Heart left ventricle (tissue), 16 donors: ENCODE data around the gene RNU1-2. TPM values are rescaled to one million over a fixed set of nuclear protein-coding genes. Genes with fewer than 3 reads are reported as not detected.
"Not testable (repeated sequence)": the region's sequence is repeated elsewhere in the genome, so short reads cannot be mapped to it uniquely, and the experiment has no call there.

Experiments
- ATAC-seq, 4 donors: fragments of 200-7000 bp; cut with Tn5 transposase; one replicate each; pipeline ENCODE4 v1.9.1; 2020 to 2022; ENCODE audit warnings: moderate library complexity in 4 of 4, mild to moderate bottlenecking in 3 of 4, moderate number of reproducible peaks in 1 of 4
- DNase-seq, 5 donors: peaks; one replicate each; pipeline ENCODE4 v3.0.0-alpha.2; 2020
- H3K27ac ChIP-seq, 12 donors: fragments of 200-600 bp; sonication (generic) in 4 of 12; one replicate each; pipeline versions ENCODE4 v1.5.0 to v1.8.0; 2016 to 2022; ENCODE audit warnings: mild to moderate bottlenecking in 2 of 12
- H3K27me3 ChIP-seq, 9 donors: fragments of 200-600 bp; sonication (generic) in 2 of 9; one replicate each; pipeline versions ENCODE4 v1.5.1 to v1.8.0; 2016 to 2022; ENCODE audit warnings: mild to moderate bottlenecking in 3 of 9
- H3K36me3 ChIP-seq, 9 donors: fragments of 200-600 bp; sonication (generic) in 2 of 9; one replicate each; pipeline versions ENCODE4 v1.5.0 to v1.8.0; 2018 to 2022; ENCODE audit warnings: mild to moderate bottlenecking in 2 of 9
- H3K4me1 ChIP-seq, 12 donors: fragments of 200-600 bp; sonication (generic) in 4 of 12; one replicate each; pipeline versions ENCODE4 v1.5.0 to v1.8.0; 2016 to 2022; ENCODE audit warnings: mild to moderate bottlenecking in 3 of 12
- H3K4me3 ChIP-seq, 12 donors: fragments of 200-600 bp; sonication (generic) in 4 of 12; one replicate each; pipeline versions ENCODE4 v1.5.0 to v1.8.0; 2017 to 2022; ENCODE audit warnings: mild to moderate bottlenecking in 9 of 12, moderate library complexity in 4 of 12
- H3K9me3 ChIP-seq, 12 donors: fragments of 200-600 bp; sonication (generic) in 4 of 12; one replicate each; pipeline versions ENCODE4 v1.5.0 to v1.8.0; 2016 to 2022; ENCODE audit warnings: mild to moderate bottlenecking in 1 of 12
- POLR2A ChIP-seq, 2 donors: fragments of 450-650 bp; IDR thresholded peaks; one replicate each; pipeline ENCODE4 v1.6.1; 2017; ENCODE audit warnings: antibody characterized with exemption in 2 of 2, mild to moderate bottlenecking in 2 of 2, moderate library complexity in 2 of 2
- WGBS, 4 donors: extraction: QIAGEN DNeasy Blood & Tissue Kit in 2 of 4; methylation state at CpG; one replicate each; pipeline versions ENCODE4 v1.1.5 to v1.1.7; 2013 to 2018; 5-methylcytosine and 5-hydroxymethylcytosine counted together
- intact Hi-C, 10 donors: fragments of 100-400 bp; cut with DNase I; formaldehyde crosslinking; loops; one replicate each; pipeline versions ENCODE4 v1.11.1 to v1.14.2; 2022
- polyA plus RNA-seq, 2 donors: library from polyadenylated mRNA; stranded (reverse); fragments of 200-250 nt; gene quantifications; one replicate each; pipeline ENCODE4 v1.2.3, GENCODE V29; 2013
- total RNA-seq, 9 donors: library from RNA; depleted of rRNA in 2 of 9; stranded (reverse); fragments of >200 nt in 2 of 9; fragmentation: NEBNext Ultra II Directional in 3 of 9; extraction: Animal tissue kit (Norgen Biotek cat#: 25700) in 3 of 9; gene quantifications; one replicate each; pipeline versions ENCODE4 v1.1.0 to v1.2.4, GENCODE V29; 2016 to 2023
- TF ChIP-seq, protein P1 (sequence below), 12 donors: fragments of 200-600 bp; sonication (generic) in 4 of 12; IDR thresholded peaks; one replicate each; pipeline versions ENCODE4 v1.5.0 to v1.8.0; 2018 to 2022; ENCODE audit warnings: antibody characterized with exemption in 12 of 12, mild to moderate bottlenecking in 5 of 12
- donor health status: ischemic (EF 13 %, LVEDD 7.1; RV severe dilation, severe dysfunction).
- donor health status: healthy with polysubstance abuse.
- donor health status: DM: no; HTN: yes; CAD: no.
- donor health status: DM: no; HTN: no; CAD: no.
- donor health status: ischemic (EF 25% LVEDD 6.9; RV normal size, moderate dysfunction).
- donor health status: ischemic (EF 25% LVEDD 5.7; RV mildly dilated, moderate dysfunction).
- donor health status: healthy.
- donor health status: DM: yes; HTN: yes; CAD: no.
- donor health status: ischemic (EF 35%, LVEDD 5.7; RV mildly dilated, moderate dysfunction).
- donor health status: nonischemic (EF 11% LVEDD 7.7; RV severe dilation, severe dysfunction).
- donor health status: DM: yes; HTN: yes; CAD: no.
- donor health status: PGD.
- donor health status: ischemic (EF 29% LVEDD 5.4; RV normal size, mild dysfunction).
- donor health status: nonischemic (EF 23%, LVEDD 6.1; RV moderate dilation, normal function).

Gene RNU1-2
- total and polyA plus RNA-seq, 11 donors, result 364 to 3,776 (median 2,470) TPM; not detected in 4

- Histone ChIP-seq H3K27ac (no peak overlapping the region), H3K27me3 (no peaks in the 10 kb centered on the region), H3K4me3 (no peak overlapping the region), H3K4me1 (peaks cover 0 to 10% (median 4%) of the 10 kb centered on the region in 12 donors), H3K9me3 (no peaks in the 10 kb centered on the region), H3K36me3 (peaks cover 0 to 20% (median 5%) of the 10 kb centered on the region in 9 donors)
- 74 to 77% (median 76%) methylated on average over 10 of the region's 10 CpGs for WGBS, 4 donors
- ATAC-seq, result no peak
- TF ChIP-seq POLR2A (IDR thresholded peaks at IDR 0.05), result no peak
- TF ChIP-seq, protein P1, sequence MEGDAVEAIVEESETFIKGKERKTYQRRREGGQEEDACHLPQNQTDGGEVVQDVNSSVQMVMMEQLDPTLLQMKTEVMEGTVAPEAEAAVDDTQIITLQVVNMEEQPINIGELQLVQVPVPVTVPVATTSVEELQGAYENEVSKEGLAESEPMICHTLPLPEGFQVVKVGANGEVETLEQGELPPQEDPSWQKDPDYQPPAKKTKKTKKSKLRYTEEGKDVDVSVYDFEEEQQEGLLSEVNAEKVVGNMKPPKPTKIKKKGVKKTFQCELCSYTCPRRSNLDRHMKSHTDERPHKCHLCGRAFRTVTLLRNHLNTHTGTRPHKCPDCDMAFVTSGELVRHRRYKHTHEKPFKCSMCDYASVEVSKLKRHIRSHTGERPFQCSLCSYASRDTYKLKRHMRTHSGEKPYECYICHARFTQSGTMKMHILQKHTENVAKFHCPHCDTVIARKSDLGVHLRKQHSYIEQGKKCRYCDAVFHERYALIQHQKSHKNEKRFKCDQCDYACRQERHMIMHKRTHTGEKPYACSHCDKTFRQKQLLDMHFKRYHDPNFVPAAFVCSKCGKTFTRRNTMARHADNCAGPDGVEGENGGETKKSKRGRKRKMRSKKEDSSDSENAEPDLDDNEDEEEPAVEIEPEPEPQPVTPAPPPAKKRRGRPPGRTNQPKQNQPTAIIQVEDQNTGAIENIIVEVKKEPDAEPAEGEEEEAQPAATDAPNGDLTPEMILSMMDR (IDR thresholded peaks at IDR 0.05), result no peak
- DNase-seq, result peak in 2 of 5 donors; percentile 17 to 57
- intact Hi-C loops, result loop anchor here in 1 of 10 donors (10.0 kb wide), 1 partner anchor 202 kb away; no protein-coding TSS in a partner anchor
Observed at GRCh38 chr1:16926491-16927073, 30.8 kb downstream of the RNU1-2 start.

DNA sequence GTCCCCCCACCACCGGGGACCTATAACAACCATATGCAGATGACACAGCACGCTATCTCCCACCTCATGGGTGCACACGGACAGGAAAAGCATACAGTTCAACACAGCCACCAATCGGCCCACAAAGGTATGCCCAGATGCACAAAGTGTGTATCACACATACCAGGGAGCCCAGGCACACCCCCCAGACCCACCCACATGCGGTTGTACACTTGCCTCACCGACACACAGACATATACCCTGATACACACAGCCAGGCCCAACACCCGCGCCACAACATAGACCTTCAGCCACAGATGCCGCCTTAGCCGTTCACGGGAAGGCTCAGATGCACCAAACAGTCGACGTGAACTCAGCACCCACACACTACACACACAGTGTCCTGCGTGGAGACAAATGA lies 31.5 kb downstream of the RNU1-2 start:
- Histone ChIP-seq H3K27me3 (no peaks in the 10 kb centered on the region), H3K4me3 (no peak overlapping the region), H3K36me3 (peaks cover 0 to 23% (median 6%) of the 10 kb centered on the region in 9 donors), H3K27ac (no peak overlapping the region), H3K4me1 (peaks cover 0 to 3% (median 0%) of the 10 kb centered on the region in 12 donors), H3K9me3 (no peaks in the 10 kb centered on the region)
- intact Hi-C loops, result loop anchor here in 1 of 10 donors (10.0 kb wide), 1 partner anchor 202 kb away; no protein-coding TSS in a partner anchor
- peak in 1 of 4 donors; percentile 3 for ATAC-seq
- 85 to 95% (median 93%) methylated on average over 14 of the region's 14 CpGs for WGBS, 4 donors
- no peak for TF ChIP-seq POLR2A (IDR thresholded peaks at IDR 0.05)
- TF ChIP-seq, protein P1 (IDR thresholded peaks at IDR 0.05), result no peak
- peak in 2 of 5 donors; percentile 13 to 30 for DNase-seq

- H3K27ac ChIP-seq, result no peak overlapping the region
- ATAC-seq, result peak in 1 of 4 donors; percentile 6
- TF ChIP-seq POLR2A (IDR thresholded peaks at IDR 0.05), result no peak
- TF ChIP-seq, protein P1 (IDR thresholded peaks at IDR 0.05), result no peak
- WGBS, 4 donors, result 86 to 91% (median 91%) methylated on average over 12 to 13 of the region's 13 CpGs
- intact Hi-C loops, result loop anchor here in 1 of 10 donors (10.0 kb wide), 1 partner anchor 203 kb away; no protein-coding TSS in a partner anchor
- H3K4me1 ChIP-seq, result no peaks in the 10 kb centered on the region
- H3K9me3 ChIP-seq, result no peaks in the 10 kb centered on the region
- peaks cover 0 to 28% (median 10%) of the 10 kb centered on the region in 9 donors for H3K36me3 ChIP-seq
- H3K27me3 ChIP-seq, result no peaks in the 10 kb centered on the region
- no peak for DNase-seq
- no peak overlapping the region for H3K4me3 ChIP-seq
Observed at GRCh38 chr1:16927711-16928485, 32.1 kb downstream of the RNU1-2 start.

DNA sequence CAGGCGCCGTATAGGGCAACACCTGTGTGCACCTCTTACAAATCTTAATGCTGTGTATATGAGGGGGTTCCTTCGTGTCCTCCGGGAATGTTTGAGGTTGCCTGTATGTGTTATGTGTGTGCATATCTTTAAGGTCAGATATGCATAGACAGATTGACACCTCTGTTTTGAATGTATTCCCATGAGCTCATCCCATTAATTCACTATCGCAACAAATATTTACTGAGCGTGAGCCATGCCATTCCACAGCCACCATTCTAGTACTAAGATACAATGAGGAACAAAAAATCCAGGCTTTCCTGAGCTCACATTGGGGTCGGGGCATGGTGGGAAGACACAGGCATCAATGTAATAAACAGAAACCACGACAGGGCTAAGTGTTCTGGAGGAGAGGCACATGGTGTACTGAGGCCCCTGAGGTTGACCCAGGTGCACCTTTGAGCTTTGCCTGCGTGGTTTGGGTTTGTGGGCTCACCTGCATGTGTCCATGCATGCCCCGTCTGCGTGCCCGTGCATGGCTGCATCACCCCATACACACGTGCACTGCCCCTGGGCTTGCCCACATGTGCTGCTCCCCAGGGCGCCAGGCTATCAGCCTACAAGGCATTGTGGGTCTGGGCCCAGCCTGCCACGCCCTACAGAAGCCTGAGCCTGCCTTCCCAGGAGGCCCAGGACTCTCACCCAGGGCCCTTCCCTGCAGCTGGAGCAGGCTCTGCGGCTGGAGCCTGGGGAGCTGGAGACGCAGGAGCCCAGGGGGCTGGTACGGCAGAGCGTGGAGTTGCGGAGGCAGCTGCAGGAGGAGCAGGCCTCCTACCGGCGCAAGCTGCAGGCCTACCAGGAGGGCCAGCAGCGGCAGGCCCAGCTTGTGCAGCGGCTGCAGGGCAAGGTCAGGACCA lies 33.6 kb downstream of the RNU1-2 start:
- 87 to 95% (median 91%) methylated on average over 22 to 24 of the region's 24 CpGs for WGBS, 4 donors
- DNase-seq, H3K4me1 ChIP-seq, H3K9me3 ChIP-seq, H3K4me3 ChIP-seq, H3K27me3 ChIP-seq, H3K27ac ChIP-seq: not testable (repeated sequence)
- peaks cover 0 to 38% (median 14%) of the 10 kb centered on the region in 9 donors for H3K36me3 ChIP-seq
- ATAC-seq, result peak in 1 of 4 donors; percentile 15
- intact Hi-C loops, result loop anchor here in 1 of 10 donors (10.0 kb wide), 1 partner anchor 205 kb away; no protein-coding TSS in a partner anchor

DNA sequence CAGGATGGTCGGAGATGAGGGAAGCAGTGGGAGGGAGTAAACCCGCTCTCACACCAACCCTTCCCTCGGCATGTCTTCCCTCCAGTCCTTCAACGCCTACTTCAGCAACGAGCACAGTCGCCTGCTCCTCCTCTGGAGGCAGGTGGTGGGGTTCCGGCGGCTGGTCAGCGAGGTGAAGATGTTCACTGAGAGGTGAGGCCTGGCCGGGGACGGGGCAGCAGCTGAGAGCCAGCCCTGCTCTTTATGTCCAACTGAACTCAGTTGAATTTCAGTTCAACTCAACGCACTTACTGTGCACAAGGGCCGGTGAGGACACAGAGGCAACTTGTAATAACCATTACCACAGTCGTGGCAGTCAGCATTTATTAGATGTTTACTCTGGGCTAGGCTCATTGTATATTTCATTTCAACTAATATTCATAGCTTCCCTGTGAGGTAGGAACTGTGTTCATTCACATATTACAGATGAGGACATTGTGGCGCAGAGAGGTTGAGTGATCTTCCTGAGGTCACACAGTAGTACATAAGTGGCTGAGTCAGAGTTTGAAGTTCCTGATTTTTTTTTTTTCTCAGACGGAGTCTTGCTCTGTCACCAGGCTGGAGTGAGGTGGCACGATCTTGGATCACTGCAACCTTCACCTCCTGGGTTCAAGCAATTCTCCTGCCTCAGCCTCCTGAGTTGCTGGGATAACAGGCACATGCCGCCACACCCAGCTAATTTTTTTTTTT lies 35.6 kb downstream of the RNU1-2 start:
- H3K4me3 ChIP-seq, H3K27me3 ChIP-seq, intact Hi-C loops, H3K9me3 ChIP-seq, DNase-seq, H3K4me1 ChIP-seq, H3K27ac ChIP-seq, ATAC-seq: not testable (repeated sequence)
- peaks cover 0 to 52% (median 16%) of the 10 kb centered on the region in 9 donors for H3K36me3 ChIP-seq
- WGBS, 4 donors, result 85 to 91% (median 86%) methylated on average over 18 of the region's 18 CpGs

DNA sequence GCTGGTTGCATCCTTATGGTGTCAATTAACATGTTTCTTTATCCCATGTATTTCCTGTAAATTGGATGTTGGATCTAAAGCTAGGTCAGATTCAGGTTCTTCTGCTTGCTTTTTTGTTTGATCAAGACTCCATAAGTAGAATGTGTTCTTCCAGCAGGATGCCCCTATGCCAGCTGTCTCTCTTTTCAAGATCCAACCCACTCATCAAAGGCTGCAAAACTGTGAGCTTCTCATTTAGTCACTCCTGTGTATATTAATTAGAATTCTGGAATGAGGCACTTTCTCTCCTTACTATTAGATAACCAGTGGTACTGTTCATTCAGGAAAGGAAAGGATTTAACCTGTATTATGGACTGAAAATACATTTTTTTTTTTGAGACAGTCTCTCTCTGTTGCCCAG lies 38.2 kb downstream of the RNU1-2 start:
- peaks cover 0 to 74% (median 30%) of the 10 kb centered on the region in 9 donors for H3K36me3 ChIP-seq
- H3K4me3 ChIP-seq, H3K27me3 ChIP-seq, H3K9me3 ChIP-seq, ATAC-seq, H3K27ac ChIP-seq, intact Hi-C loops, H3K4me1 ChIP-seq, DNase-seq: not testable (repeated sequence)
